Right renal pelvis (tissue), 4 donors: Measurements from ENCODE around the gene ANKLE2. TPM values are rescaled to one million over a fixed set of nuclear protein-coding genes. Genes with fewer than 3 reads are reported as not detected.

Source experiments
- DNase-seq, 4 donors: peaks; one replicate each; pipeline ENCODE4 v3.0.0-alpha.2; 2013; ENCODE audit warnings: low read depth in 4 of 4, low spot score in 3 of 4, missing footprints in 1 of 4
- polyA plus RNA-seq, 4 donors: library from polyadenylated mRNA; unstranded; fragments of 120-200 nt; gene quantifications; one replicate each; pipeline ENCODE4 v1.2.1, GENCODE V29; 2013; ENCODE audit not compliant: insufficient read length in 4 of 4

The ANKLE2 gene
- polyA plus RNA-seq, 4 donors = 60.1 to 66.6 (median 62.8) TPM

GRCh38 chr12:132748319-132748718 lies 13.3 kb downstream of the ANKLE2 start:
- DNase-seq = no peak

- no peak for DNase-seq
Measured at GRCh38 chr12:132747896-132748295, 13.7 kb downstream of the ANKLE2 start.

GRCh38 chr12:132747395-132747794 lies 14.2 kb downstream of the ANKLE2 start:
- no peak for DNase-seq

GRCh38 chr12:132746613-132747012 lies 15.0 kb downstream of the ANKLE2 start:
- DNase-seq = no peak

GRCh38 chr12:132743831-132744230 lies 17.8 kb downstream of the ANKLE2 start:
- DNase-seq = no peak

GRCh38 chr12:132741620-132742019 lies 20.0 kb downstream of the ANKLE2 start:
- DNase-seq = no peak

- no peak for DNase-seq
Measured at GRCh38 chr12:132740652-132741051, 21.0 kb downstream of the ANKLE2 start.

GRCh38 chr12:132740313-132740646 lies 21.4 kb downstream of the ANKLE2 start:
- DNase-seq = no peak

- no peak for DNase-seq
Measured at GRCh38 chr12:132739600-132740312, 21.9 kb downstream of the ANKLE2 start.

- no peak for DNase-seq
Measured at GRCh38 chr12:132736913-132737312, 24.7 kb downstream of the ANKLE2 start.

- no peak for DNase-seq
Measured at GRCh38 chr12:132736378-132736777, 25.3 kb downstream of the ANKLE2 start.

- no peak for DNase-seq
Measured at GRCh38 chr12:132735496-132735895, 26.1 kb downstream of the ANKLE2 start.

GRCh38 chr12:132734206-132734605 lies 27.4 kb downstream of the ANKLE2 start:
- DNase-seq = no peak

- DNase-seq = no peak
Measured at GRCh38 chr12:132731574-132731973, 30.1 kb downstream of the ANKLE2 start.

GRCh38 chr12:132730353-132730752 lies 31.3 kb downstream of the ANKLE2 start:
- DNase-seq = no peak

GRCh38 chr12:132729541-132730320 lies 31.9 kb downstream of the ANKLE2 start:
- no peak for DNase-seq

- DNase-seq = no peak
Measured at GRCh38 chr12:132728502-132728901, 33.1 kb downstream of the ANKLE2 start.

GRCh38 chr12:132727091-132727794 lies 34.4 kb downstream of the ANKLE2 start:
- no peak for DNase-seq

- DNase-seq = no peak
Measured at GRCh38 chr12:132726386-132726785, 35.2 kb downstream of the ANKLE2 start.

- no peak for DNase-seq
Measured at GRCh38 chr12:132724506-132725241, 37.0 kb downstream of the ANKLE2 start.

- DNase-seq = no peak
Measured at GRCh38 chr12:132723764-132724140, 37.9 kb downstream of the ANKLE2 start.
